GM12864 (cell line): Measurements from ENCODE around the gene ARNT2.

Experiments used
- DNase-seq: peaks from one replicate; pipeline ENCODE4 v3.0.0-alpha.2; 2011; ENCODE audit warnings: low read depth
- H3K4me3 ChIP-seq: 2 replicates; pipeline ENCODE4 v1.5.1; 2011; ENCODE audit warnings: mild to moderate bottlenecking, low read depth, low read length, control low read depth
- TF ChIP-seq, protein P1 (sequence below): IDR thresholded peaks from 2 replicates; pipeline ENCODE4 v1.5.1; 2011; ENCODE audit warnings: low read depth, mild to moderate bottlenecking, moderate library complexity, low read length, control low read depth, inconsistent platforms; ENCODE audit errors: missing control alignments

Gene ARNT2

DNA sequence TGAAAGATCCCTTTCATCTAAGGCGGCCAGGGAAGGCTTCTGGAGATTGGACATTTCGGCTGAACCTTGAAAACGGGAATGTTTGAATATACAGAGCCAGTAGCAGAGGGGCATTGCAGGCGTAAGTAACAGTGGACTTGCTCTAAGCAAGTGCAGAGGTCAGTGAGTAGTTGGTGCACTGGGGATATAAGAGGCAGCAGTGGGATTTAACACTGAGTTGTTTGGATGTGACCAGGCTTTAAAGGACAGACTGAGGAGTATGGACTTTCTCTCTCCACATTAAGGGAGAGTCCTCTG is 1.3 kb downstream of the ARNT2 start:
- TF ChIP-seq, protein P1, sequence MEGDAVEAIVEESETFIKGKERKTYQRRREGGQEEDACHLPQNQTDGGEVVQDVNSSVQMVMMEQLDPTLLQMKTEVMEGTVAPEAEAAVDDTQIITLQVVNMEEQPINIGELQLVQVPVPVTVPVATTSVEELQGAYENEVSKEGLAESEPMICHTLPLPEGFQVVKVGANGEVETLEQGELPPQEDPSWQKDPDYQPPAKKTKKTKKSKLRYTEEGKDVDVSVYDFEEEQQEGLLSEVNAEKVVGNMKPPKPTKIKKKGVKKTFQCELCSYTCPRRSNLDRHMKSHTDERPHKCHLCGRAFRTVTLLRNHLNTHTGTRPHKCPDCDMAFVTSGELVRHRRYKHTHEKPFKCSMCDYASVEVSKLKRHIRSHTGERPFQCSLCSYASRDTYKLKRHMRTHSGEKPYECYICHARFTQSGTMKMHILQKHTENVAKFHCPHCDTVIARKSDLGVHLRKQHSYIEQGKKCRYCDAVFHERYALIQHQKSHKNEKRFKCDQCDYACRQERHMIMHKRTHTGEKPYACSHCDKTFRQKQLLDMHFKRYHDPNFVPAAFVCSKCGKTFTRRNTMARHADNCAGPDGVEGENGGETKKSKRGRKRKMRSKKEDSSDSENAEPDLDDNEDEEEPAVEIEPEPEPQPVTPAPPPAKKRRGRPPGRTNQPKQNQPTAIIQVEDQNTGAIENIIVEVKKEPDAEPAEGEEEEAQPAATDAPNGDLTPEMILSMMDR: no peak
- no peak for DNase-seq
- no peak overlapping the region for H3K4me3 ChIP-seq

DNA sequence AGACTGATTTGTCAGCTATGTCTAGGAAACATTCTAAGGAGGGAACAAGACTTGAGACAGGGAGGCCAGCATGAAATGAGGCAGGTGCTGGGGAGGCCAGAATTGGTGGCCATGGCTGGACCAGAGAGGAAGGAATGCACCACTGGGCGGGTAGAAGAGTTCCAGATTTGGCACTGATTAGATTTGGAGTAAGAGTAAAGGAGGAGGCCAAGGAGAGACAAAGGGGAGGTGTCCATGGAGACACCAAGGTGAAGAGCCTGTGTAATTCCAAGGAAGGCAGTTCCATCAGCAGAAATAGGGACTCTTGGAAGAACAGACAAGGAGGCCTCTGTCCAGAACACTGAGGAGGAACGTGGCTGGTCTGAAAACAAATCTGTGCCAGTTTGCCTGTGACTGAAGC is 1.8 kb downstream of the ARNT2 start:
- TF ChIP-seq, protein P1: no peak
- DNase-seq: no peak

DNA sequence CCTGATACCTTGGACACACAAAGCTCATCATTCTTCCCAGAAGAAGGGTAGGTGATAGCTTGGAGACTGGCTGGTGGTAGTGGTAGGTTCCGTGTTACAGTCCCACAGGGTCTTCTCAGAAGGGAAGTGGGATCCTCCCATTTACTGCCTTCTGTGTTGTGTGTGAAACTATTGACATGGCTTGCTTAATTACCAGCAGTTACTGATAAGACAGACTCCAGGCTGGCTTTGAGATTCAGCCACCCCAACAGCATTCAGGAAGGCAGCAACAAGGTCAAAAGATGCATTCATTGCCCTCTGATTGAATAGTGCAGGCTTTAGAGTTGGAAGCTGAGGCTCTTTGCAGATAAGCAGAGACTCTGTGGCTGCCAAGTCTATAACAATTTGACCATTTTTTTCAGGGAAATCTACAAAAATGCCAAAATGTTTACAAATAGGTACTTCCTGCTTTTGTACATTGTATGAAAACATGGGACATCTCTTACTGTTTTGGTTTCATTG is 7.7 kb downstream of the ARNT2 start:
- H3K4me3 ChIP-seq: no peak overlapping the region
- TF ChIP-seq, protein P1: no peak
- DNase-seq: no peak

More for the DNA sequence above, 1.8 kb downstream of the ARNT2 start:
- no peak overlapping the region for H3K4me3 ChIP-seq

DNA sequence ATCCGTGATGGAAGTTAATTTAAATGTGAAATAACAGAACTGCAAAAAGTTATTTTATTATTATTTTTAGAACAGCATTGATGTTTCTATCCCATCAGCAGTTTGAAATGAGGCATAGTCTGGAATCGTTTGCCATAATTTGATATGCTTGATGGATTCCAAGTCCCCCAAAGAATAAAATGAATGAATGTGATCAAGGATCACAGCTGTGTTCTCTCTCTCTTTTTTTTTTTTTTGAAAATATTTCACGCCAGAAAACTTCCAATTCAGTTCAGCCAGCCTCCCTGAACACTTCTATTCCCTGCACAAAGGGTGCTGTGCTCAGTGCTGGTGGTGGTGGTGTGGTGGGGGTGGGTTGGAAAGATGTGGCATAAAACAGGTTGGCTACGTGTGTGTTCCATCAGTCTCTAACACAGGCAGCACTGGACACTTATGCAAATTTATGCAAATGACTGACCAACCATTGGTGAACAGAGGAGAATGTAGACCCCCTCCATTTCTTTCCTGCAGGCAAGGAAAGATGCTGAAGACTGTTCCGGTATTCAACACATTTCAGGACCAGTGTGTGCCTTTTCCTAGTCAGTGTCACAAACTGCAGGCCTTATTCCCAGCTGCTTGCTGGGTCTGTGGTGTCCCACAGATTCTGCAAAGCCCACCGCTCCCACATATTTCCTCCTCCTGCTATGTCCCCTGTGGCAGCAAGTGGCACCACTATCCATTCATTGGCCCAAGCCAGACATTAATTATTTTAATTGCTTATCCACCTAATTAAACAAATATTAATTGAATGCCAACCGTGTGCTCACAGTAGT is 10.6 kb downstream of the ARNT2 start:
- DNase-seq: no peak
- TF ChIP-seq, protein P1: no peak

DNA sequence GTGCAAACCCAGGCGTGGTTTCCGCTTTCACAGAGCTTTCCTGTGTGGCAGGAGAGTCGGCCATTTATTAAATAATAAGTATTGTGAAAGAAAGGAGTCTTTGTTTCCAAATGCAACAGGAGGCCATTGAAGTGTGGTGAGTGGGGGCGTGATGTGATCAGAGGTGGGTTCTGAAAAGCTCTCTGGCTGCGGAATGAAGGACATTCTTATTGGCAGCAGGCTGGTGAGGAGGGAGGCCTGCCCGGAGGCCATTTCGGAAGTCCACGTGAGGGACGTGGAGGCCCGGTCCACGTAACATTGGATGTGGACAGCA is 11.1 kb downstream of the ARNT2 start:
- no peak overlapping the region for H3K4me3 ChIP-seq
- TF ChIP-seq, protein P1: no peak
- no peak for DNase-seq

More for the DNA sequence above, 10.6 kb downstream of the ARNT2 start:
- no peak overlapping the region for H3K4me3 ChIP-seq

DNA sequence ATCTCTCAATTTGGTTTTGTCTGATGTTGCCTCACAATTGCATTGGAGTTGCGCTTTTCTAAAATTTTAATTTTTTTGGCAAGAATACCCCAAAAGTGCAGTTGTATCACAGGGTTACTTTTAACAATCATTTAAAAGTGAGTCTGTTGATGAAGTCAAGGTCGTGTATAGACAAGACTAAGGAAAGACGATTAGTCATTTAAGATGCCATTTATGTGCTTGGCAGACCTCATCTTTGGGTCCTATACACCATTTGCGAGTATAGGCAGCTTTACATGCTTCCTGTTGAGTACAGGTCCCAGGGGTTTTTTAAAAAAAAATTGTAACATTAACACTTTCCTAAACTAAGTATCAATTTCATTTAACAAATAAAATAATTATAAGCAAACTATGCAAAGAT is 12.5 kb downstream of the ARNT2 start:
- no peak overlapping the region for H3K4me3 ChIP-seq
- no peak for DNase-seq
- TF ChIP-seq, protein P1: no peak
